Kidney epithelial cell (primary cell): ENCODE measurements around the gene ICOSLG. TPM values are rescaled to one million over a fixed set of nuclear protein-coding genes. Genes with fewer than 3 reads are reported as not detected.
"Not testable (repeated sequence)": the region's sequence is repeated elsewhere in the genome, so short reads cannot be mapped to it uniquely, and the experiment has no call there.

Experiments
- DNase-seq: peaks from one replicate; pipeline ENCODE4 v3.0.0-alpha.2; 2010; ENCODE audit warnings: low read depth
- H3K27me3 ChIP-seq: 2 replicates; pipeline ENCODE4 v1.6.0; 2011; ENCODE audit warnings: low read length; ENCODE audit not compliant: control insufficient read depth, insufficient read depth
- H3K36me3 ChIP-seq: 2 replicates; pipeline ENCODE4 v1.5.1; 2011; ENCODE audit warnings: low read length; ENCODE audit not compliant: control insufficient read depth, insufficient read depth
- H3K4me3 ChIP-seq: 2 replicates; pipeline ENCODE4 v1.5.1; 2011; ENCODE audit warnings: low read depth, mild to moderate bottlenecking, control low read depth, low read length
- CTCF ChIP-seq: IDR thresholded peaks from 2 replicates; pipeline ENCODE4 v1.5.1; 2011; ENCODE audit warnings: mild to moderate bottlenecking, moderate library complexity, low read length, control low read depth, inconsistent platforms; ENCODE audit not compliant: insufficient read depth, poor library complexity, severe bottlenecking
- total RNA-seq: library from RNA; depleted of rRNA; stranded (reverse); fragments of >200 nt; gene quantifications from 2 replicates; pipeline ENCODE4 v1.2.3, GENCODE V29; 2015

Gene ICOSLG
- total RNA-seq, 1 donor from 2014 or later: 1.6 TPM

- H3K27me3 ChIP-seq: no peaks in the 10 kb centered on the region
- TF ChIP-seq CTCF: no peak
- no peak overlapping the region for H3K4me3 ChIP-seq
- DNase-seq: no peak
- no peaks in the 10 kb centered on the region for H3K36me3 ChIP-seq
These were observed 13.3 kb upstream of the ICOSLG start for GRCh38 chr21:44253832-44254710.

- not testable (repeated sequence) for DNase-seq, H3K27me3 ChIP-seq, H3K36me3 ChIP-seq, H3K4me3 ChIP-seq
These were observed 8.7 kb upstream of the ICOSLG start for GRCh38 chr21:44249204-44250037.

- not testable (repeated sequence) for H3K36me3 ChIP-seq, H3K27me3 ChIP-seq, DNase-seq, H3K4me3 ChIP-seq
These were observed 7.2 kb upstream of the ICOSLG start for GRCh38 chr21:44247904-44248303.

GRCh38 chr21:44243980-44244379, 3.2 kb upstream of the ICOSLG start:
- not testable (repeated sequence) for DNase-seq, H3K36me3 ChIP-seq, H3K27me3 ChIP-seq, H3K4me3 ChIP-seq

GRCh38 chr21:44241281-44241680, 538 bp upstream of the ICOSLG start:
- H3K4me3 ChIP-seq, H3K36me3 ChIP-seq, DNase-seq, H3K27me3 ChIP-seq: not testable (repeated sequence)

GRCh38 chr21:44240353-44240752, 390 bp downstream of the ICOSLG start:
- H3K27me3 ChIP-seq, H3K36me3 ChIP-seq, H3K4me3 ChIP-seq, DNase-seq: not testable (repeated sequence)

- DNase-seq, H3K36me3 ChIP-seq, H3K27me3 ChIP-seq, H3K4me3 ChIP-seq: not testable (repeated sequence)
These were observed 11.2 kb downstream of the ICOSLG start for GRCh38 chr21:44229561-44229960.

- not testable (repeated sequence) for H3K4me3 ChIP-seq, H3K36me3 ChIP-seq, H3K27me3 ChIP-seq, DNase-seq
These were observed 12.6 kb downstream of the ICOSLG start for GRCh38 chr21:44228109-44228508.

- not testable (repeated sequence) for H3K4me3 ChIP-seq, DNase-seq, H3K36me3 ChIP-seq, H3K27me3 ChIP-seq
These were observed 13.1 kb downstream of the ICOSLG start for GRCh38 chr21:44227614-44228013.

GRCh38 chr21:44225605-44226004, 15.1 kb downstream of the ICOSLG start:
- H3K36me3 ChIP-seq, H3K4me3 ChIP-seq, DNase-seq, H3K27me3 ChIP-seq: not testable (repeated sequence)

- DNase-seq, H3K27me3 ChIP-seq, H3K36me3 ChIP-seq, H3K4me3 ChIP-seq: not testable (repeated sequence)
These were observed 17.4 kb downstream of the ICOSLG start for GRCh38 chr21:44223334-44223733.

GRCh38 chr21:44220674-44221073, 20.1 kb downstream of the ICOSLG start:
- H3K27me3 ChIP-seq, H3K36me3 ChIP-seq, DNase-seq, H3K4me3 ChIP-seq: not testable (repeated sequence)

- H3K4me3 ChIP-seq, DNase-seq, H3K36me3 ChIP-seq, H3K27me3 ChIP-seq: not testable (repeated sequence)
These were observed 22.3 kb downstream of the ICOSLG start for GRCh38 chr21:44218461-44218860.

GRCh38 chr21:44211978-44212377, 28.8 kb downstream of the ICOSLG start:
- H3K27me3 ChIP-seq, DNase-seq, H3K36me3 ChIP-seq, H3K4me3 ChIP-seq: not testable (repeated sequence)
